GM10266 (cell line): ENCODE data around the gene C1orf216.
"Not testable (repeated sequence)": the region's sequence is repeated elsewhere in the genome, so short reads cannot be mapped to it uniquely, and the experiment has no call there.

Experiments
- DNase-seq: peaks from one replicate; pipeline ENCODE4 v3.0.0; 2012; ENCODE audit errors: extremely low spot score
- CTCF ChIP-seq: IDR thresholded peaks from 2 replicates; pipeline ENCODE4 v1.5.1; 2012; ENCODE audit warnings: mild to moderate bottlenecking, low read depth; ENCODE audit not compliant: control insufficient read depth, insufficient read depth; ENCODE audit errors: missing control alignments

The C1orf216 gene

GRCh38 chr1:35706846-35707600, 11.7 kb downstream of the C1orf216 start:
- no peak for DNase-seq
- TF ChIP-seq CTCF: no peak

- TF ChIP-seq CTCF: no peak
- DNase-seq: no peak
Measured at GRCh38 chr1:35702508-35702907, 16.2 kb downstream of the C1orf216 start.

GRCh38 chr1:35699152-35699551, 19.5 kb downstream of the C1orf216 start:
- not testable (repeated sequence) for DNase-seq

- DNase-seq: no peak
- no peak for TF ChIP-seq CTCF
Measured at GRCh38 chr1:35692317-35692716, 26.4 kb downstream of the C1orf216 start.

GRCh38 chr1:35691571-35692220, 27.0 kb downstream of the C1orf216 start:
- DNase-seq: no peak
- TF ChIP-seq CTCF: no peak

- TF ChIP-seq CTCF: no peak
- no peak for DNase-seq
Measured at GRCh38 chr1:35691080-35691479, 27.6 kb downstream of the C1orf216 start.

GRCh38 chr1:35690103-35690502, 28.6 kb downstream of the C1orf216 start:
- not testable (repeated sequence) for DNase-seq

- no peak for DNase-seq
- no peak for TF ChIP-seq CTCF
Measured at GRCh38 chr1:35688161-35688560, 30.5 kb downstream of the C1orf216 start.
